ENCODE data around the gene PPP4R4. TPM values are rescaled to one million over a fixed set of nuclear protein-coding genes. Genes with fewer than 3 reads are reported as not detected.

Gene PPP4R4
- total and polyA plus RNA-seq, 2 experiments from 2014 or later: 3.0 to 11.1 TPM

- Histone ChIP-seq H4K20me1 (replicated peaks; ENCODE audit: insufficient read depth) (no peaks in the 10 kb centered on the region; the same call in 1 of the 2 replicates), H3K27ac (ENCODE audit: low read depth) (no peak overlapping the region), H3K9me2 (ENCODE audit: insufficient read depth) (no peaks in the 10 kb centered on the region), H3F3A (replicated peaks; ENCODE audit: low read depth) (no peaks in the 10 kb centered on the region), H3K27me3 (ENCODE audit: insufficient read depth) (peaks cover 19% of the 10 kb centered on the region), H3K36me3 (ENCODE audit: insufficient read depth) (no peaks in the 10 kb centered on the region), H3K4me2 (no peak overlapping the region), H3K79me2 (replicated peaks; ENCODE audit: insufficient read depth) (peaks cover 12% of the 10 kb centered on the region; the same call in 1 of the 2 replicates), H3K4me1 (ENCODE audit: insufficient read depth) (peaks cover 17% of the 10 kb centered on the region), H2AFZ (no peak overlapping the region), H3K4me3 (no peak overlapping the region)
- 0 out of 3 replicates have a peak, but pooled peaks cover 3% of the 10 kb centered on the region for H3K36me3 Mint-ChIP-seq (ENCODE audit: low read depth)
- ATAC-seq (no peak), DNase-seq (ENCODE audit: low spot score) (no peak)
- H3K9me3 Mint-ChIP-seq: no peaks in the 10 kb centered on the region; the same call in 2 of the 3 replicates
- peaks cover 9% of the 10 kb centered on the region for H3K27me3 Mint-ChIP-seq (ENCODE audit: insufficient read depth, low read depth, poor library complexity)
- no peak overlapping the region for H3K27ac Mint-ChIP-seq
- peaks cover 33% of the 10 kb centered on the region for H3K4me1 Mint-ChIP-seq
- H3K4me3 Mint-ChIP-seq: no peak overlapping the region
- TF ChIP-seq CREB1 (CRISPR knock-in tag; IDR thresholded peaks at IDR 0.05; ENCODE audit: low read depth) (no peak), STAT1 (IDR thresholded peaks at IDR 0.05; ENCODE audit: unreplicated experiment) (no peak), EZH2 (IDR thresholded peaks at IDR 0.05; ENCODE audit: low read depth, unreplicated experiment) (no peak), ZNF331 (CRISPR knock-in tag; IDR thresholded peaks at IDR 0.05; ENCODE audit: low read depth) (no peak), ZNF114 (CRISPR knock-in tag; IDR thresholded peaks at IDR 0.05) (no peak), NANOG (IDR thresholded peaks at IDR 0.05; ENCODE audit: borderline replicate concordance) (no peak), EZH2phosphoT487 (IDR thresholded peaks at IDR 0.05; ENCODE audit: unreplicated experiment) (no peak), REST (IDR thresholded peaks at IDR 0.05; ENCODE audit: unreplicated experiment) (no peak), JUNB (IDR thresholded peaks at IDR 0.05; ENCODE audit: unreplicated experiment) (no peak), CTCF (conservative IDR thresholded peaks at IDR 0.05; ENCODE audit: low read depth in 2 of 2) (no peak), POLR2AphosphoS5 (IDR thresholded peaks at IDR 0.05; ENCODE audit: low read depth) (no peak)
- TF ChIP-seq, protein P1, sequence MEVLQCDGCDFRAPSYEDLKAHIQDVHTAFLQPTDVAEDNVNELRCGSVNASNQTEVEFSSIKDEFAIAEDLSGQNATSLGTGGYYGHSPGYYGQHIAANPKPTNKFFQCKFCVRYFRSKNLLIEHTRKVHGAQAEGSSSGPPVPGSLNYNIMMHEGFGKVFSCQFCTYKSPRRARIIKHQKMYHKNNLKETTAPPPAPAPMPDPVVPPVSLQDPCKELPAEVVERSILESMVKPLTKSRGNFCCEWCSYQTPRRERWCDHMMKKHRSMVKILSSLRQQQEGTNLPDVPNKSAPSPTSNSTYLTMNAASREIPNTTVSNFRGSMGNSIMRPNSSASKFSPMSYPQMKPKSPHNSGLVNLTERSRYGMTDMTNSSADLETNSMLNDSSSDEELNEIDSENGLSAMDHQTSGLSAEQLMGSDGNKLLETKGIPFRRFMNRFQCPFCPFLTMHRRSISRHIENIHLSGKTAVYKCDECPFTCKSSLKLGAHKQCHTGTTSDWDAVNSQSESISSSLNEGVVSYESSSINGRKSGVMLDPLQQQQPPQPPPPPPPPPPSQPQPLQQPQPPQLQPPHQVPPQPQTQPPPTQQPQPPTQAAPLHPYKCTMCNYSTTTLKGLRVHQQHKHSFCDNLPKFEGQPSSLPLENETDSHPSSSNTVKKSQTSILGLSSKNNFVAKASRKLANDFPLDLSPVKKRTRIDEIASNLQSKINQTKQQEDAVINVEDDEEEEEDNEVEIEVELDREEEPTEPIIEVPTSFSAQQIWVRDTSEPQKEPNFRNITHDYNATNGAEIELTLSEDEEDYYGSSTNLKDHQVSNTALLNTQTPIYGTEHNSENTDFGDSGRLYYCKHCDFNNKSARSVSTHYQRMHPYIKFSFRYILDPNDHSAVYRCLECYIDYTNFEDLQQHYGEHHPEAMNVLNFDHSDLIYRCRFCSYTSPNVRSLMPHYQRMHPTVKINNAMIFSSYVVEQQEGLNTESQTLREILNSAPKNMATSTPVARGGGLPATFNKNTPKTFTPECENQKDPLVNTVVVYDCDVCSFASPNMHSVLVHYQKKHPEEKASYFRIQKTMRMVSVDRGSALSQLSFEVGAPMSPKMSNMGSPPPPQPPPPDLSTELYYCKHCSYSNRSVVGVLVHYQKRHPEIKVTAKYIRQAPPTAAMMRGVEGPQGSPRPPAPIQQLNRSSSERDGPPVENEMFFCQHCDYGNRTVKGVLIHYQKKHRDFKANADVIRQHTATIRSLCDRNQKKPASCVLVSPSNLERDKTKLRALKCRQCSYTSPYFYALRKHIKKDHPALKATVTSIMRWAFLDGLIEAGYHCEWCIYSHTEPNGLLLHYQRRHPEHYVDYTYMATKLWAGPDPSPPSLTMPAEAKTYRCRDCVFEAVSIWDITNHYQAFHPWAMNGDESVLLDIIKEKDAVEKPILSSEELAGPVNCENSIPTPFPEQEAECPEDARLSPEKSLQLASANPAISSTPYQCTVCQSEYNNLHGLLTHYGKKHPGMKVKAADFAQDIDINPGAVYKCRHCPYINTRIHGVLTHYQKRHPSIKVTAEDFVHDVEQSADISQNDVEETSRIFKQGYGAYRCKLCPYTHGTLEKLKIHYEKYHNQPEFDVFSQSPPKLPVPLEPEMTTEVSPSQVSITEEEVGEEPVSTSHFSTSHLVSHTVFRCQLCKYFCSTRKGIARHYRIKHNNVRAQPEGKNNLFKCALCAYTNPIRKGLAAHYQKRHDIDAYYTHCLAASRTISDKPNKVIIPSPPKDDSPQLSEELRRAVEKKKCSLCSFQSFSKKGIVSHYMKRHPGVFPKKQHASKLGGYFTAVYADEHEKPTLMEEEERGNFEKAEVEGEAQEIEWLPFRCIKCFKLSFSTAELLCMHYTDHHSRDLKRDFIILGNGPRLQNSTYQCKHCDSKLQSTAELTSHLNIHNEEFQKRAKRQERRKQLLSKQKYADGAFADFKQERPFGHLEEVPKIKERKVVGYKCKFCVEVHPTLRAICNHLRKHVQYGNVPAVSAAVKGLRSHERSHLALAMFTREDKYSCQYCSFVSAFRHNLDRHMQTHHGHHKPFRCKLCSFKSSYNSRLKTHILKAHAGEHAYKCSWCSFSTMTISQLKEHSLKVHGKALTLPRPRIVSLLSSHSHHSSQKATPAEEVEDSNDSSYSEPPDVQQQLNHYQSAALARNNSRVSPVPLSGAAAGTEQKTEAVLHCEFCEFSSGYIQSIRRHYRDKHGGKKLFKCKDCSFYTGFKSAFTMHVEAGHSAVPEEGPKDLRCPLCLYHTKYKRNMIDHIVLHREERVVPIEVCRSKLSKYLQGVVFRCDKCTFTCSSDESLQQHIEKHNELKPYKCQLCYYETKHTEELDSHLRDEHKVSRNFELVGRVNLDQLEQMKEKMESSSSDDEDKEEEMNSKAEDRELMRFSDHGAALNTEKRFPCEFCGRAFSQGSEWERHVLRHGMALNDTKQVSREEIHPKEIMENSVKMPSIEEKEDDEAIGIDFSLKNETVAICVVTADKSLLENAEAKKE (CRISPR knock-in tag; IDR thresholded peaks at IDR 0.05): no peak
- TF ChIP-seq, protein P2, sequence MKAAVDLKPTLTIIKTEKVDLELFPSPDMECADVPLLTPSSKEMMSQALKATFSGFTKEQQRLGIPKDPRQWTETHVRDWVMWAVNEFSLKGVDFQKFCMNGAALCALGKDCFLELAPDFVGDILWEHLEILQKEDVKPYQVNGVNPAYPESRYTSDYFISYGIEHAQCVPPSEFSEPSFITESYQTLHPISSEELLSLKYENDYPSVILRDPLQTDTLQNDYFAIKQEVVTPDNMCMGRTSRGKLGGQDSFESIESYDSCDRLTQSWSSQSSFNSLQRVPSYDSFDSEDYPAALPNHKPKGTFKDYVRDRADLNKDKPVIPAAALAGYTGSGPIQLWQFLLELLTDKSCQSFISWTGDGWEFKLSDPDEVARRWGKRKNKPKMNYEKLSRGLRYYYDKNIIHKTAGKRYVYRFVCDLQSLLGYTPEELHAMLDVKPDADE (IDR thresholded peaks at IDR 0.05): no peak
Observed at GRCh38 chr14:94179244-94179643, 5.1 kb downstream of the PPP4R4 start.

Measured in GM23338 (cell line).